ENCODE results near the gene TMEM232. TPM values are rescaled to one million over a fixed set of nuclear protein-coding genes. Genes with fewer than 3 reads are reported as not detected.

TMEM232 gene
- total and polyA plus RNA-seq, 2 of the 4 experiments (the other 2 are of a cell fraction) = 0.17 to 0.36 TPM

- no TSS peak for BruUV-seq (replicated peaks)
- Histone ChIP-seq H3K18ac (ENCODE audit: low read depth, low read length) (no peak overlapping the region), H3K4ac (ENCODE audit: low read depth, low read length) (no peak overlapping the region), H3K4me2 (ENCODE audit: low read depth, low read length) (no peak overlapping the region), H2AK5ac (ENCODE audit: low read depth, low read length) (no peak overlapping the region), H3K4me3 (ENCODE audit: insufficient read depth, low read depth, low read length) (no peak overlapping the region), H2BK15ac (ENCODE audit: low read depth, low read length) (no peak overlapping the region), H3K4me1 (ENCODE audit: control insufficient read depth, insufficient read depth, low read length) (no peaks in the 10 kb centered on the region), H2BK120ac (ENCODE audit: low read depth, low read length) (no peak overlapping the region), H2AFZ (replicated peaks; ENCODE audit: low read length, poor library complexity) (no peak overlapping the region), H4K20me1 (ENCODE audit: insufficient read depth, low read length) (no peaks in the 10 kb centered on the region), H3K27ac (ENCODE audit: insufficient read depth, low read length) (no peak overlapping the region), H4K5ac (ENCODE audit: low read depth, low read length) (no peak overlapping the region), H4K91ac (ENCODE audit: insufficient read depth, low read depth, low read length) (no peak overlapping the region), H3K9ac (ENCODE audit: low read depth, low read length) (no peak overlapping the region), H2BK20ac (ENCODE audit: low read depth, low read length) (no peak overlapping the region), H3K27me3 (ENCODE audit: control insufficient read depth, insufficient read depth, low read length) (no peaks in the 10 kb centered on the region), H3K23ac (ENCODE audit: low read depth, low read length) (no peak overlapping the region), H3K9me3 (ENCODE audit: control insufficient read depth, insufficient read depth, low read length) (peaks cover 8% of the 10 kb centered on the region), H2BK5ac (ENCODE audit: low read depth, low read length, poor library complexity, severe bottlenecking) (no peak overlapping the region), H4K8ac (ENCODE audit: low read depth in 2 of 2, low read length in 2 of 2) (no peak overlapping the region), H3K36me3 (ENCODE audit: control insufficient read depth, insufficient read depth, low read length) (no peaks in the 10 kb centered on the region), H3K56ac (ENCODE audit: extremely low read depth, insufficient read depth, low read length) (no peak overlapping the region), H2AK9ac (replicated peaks; ENCODE audit: low read depth, low read length, poor library complexity) (no peak overlapping the region), H3K79me1 (ENCODE audit: low read depth in 1 of 2, low read length in 2 of 2) (no peaks in the 10 kb centered on the region), H3K14ac (replicated peaks; ENCODE audit: low read depth, low read length) (no peak overlapping the region), H3K9me1 (ENCODE audit: insufficient read depth, low read length) (no peaks in the 10 kb centered on the region)
- TF ChIP-seq RCOR1 (IDR thresholded peaks at IDR 0.05; ENCODE audit: insufficient replicate concordance, low read length) (no peak), CTCF (conservative IDR thresholded peaks at IDR 0.05; ENCODE audit: low read depth, low read length) (no peak), MAFK (IDR thresholded peaks at IDR 0.05; ENCODE audit: low read depth, low read length) (no peak), ELK1 (IDR thresholded peaks at IDR 0.05; ENCODE audit: borderline replicate concordance, low read depth, low read length) (no peak), CEBPB (IDR thresholded peaks at IDR 0.05; ENCODE audit: low read depth, low read length) (no peak), POLR2A (IDR thresholded peaks at IDR 0.05; ENCODE audit: low read depth, low read length) (no peak), MXI1 (IDR thresholded peaks at IDR 0.05; ENCODE audit: borderline replicate concordance, low read depth, low read length) (no peak), FOS (IDR thresholded peaks at IDR 0.05; ENCODE audit: low read depth, low read length) (no peak)
- ChIA-PET CTCF (no interaction called here), POLR2A (ENCODE audit: unreplicated experiment) (no interaction called here)
- dilution Hi-C loops (cut with HindIII; ENCODE audit: low sequenced_read_pairs, unreplicated experiment) (no loop called here), intact Hi-C loops (cut with micrococcal nuclease) (no loop called here), in situ Hi-C loops (cut with MboI; ENCODE audit: low sequenced_read_pairs) (no loop called here)
- ATAC-seq (ENCODE audit: low read depth) (no peak), DNase-seq (no peak)
- WGBS, 2 experiments (ENCODE audit: extremely low coverage in 2 of 2, insufficient read length in 1 of 2) = no CpG with 5 or more reads among the region's 4 CpGs
Measured at GRCh38 chr5:110469486-110469885, 257.0 kb downstream of the TMEM232 start.
